Astrocyte (in vitro differentiated cells and primary cell): ENCODE results near the gene PLA2G3. TPM values are rescaled to one million over a fixed set of nuclear protein-coding genes. Genes with fewer than 3 reads are reported as not detected.

Experiments used
- DNase-seq: peaks from one replicate; pipeline ENCODE4 v3.0.0-alpha.2; 2010; ENCODE audit warnings: low read depth
- FAIRE-seq: peaks from 2 replicates; lab custom pipeline; 2011; peaks lifted over from hg19 to GRCh38; lab: Jason Lieb, UNC
- H2AFZ ChIP-seq: 2 replicates; pipeline ENCODE4 v1.6.0; 2012; ENCODE audit warnings: low read depth, low read length, inconsistent platforms
- H3K27ac ChIP-seq: 2 replicates; pipeline ENCODE4 v1.5.1; 2011; ENCODE audit warnings: low read depth, low read length, inconsistent platforms
- H3K27me3 ChIP-seq: 2 replicates; pipeline ENCODE4 v1.6.0; 2011; ENCODE audit warnings: low read length, inconsistent platforms; ENCODE audit not compliant: insufficient read depth
- H3K36me3 ChIP-seq: 2 replicates; pipeline ENCODE4 v1.5.1; 2011; ENCODE audit warnings: low read length, inconsistent platforms; ENCODE audit not compliant: insufficient read depth
- H3K4me1 ChIP-seq: 2 replicates; pipeline ENCODE4 v1.5.1; 2011; ENCODE audit warnings: low read length, inconsistent platforms; ENCODE audit not compliant: insufficient read depth
- H3K4me2 ChIP-seq: 2 replicates; pipeline ENCODE4 v1.6.0; 2012; ENCODE audit warnings: low read length, inconsistent platforms
- H3K4me3 ChIP-seq: 2 replicates; pipeline ENCODE4 v1.5.1; 2011; ENCODE audit warnings: low read depth, mild to moderate bottlenecking, low read length, inconsistent platforms; ENCODE audit not compliant: insufficient read depth
- H3K79me2 ChIP-seq: 2 replicates; pipeline ENCODE4 v1.6.0; 2012; ENCODE audit warnings: mild to moderate bottlenecking, low read length, inconsistent platforms; ENCODE audit not compliant: insufficient read depth
- H3K9ac ChIP-seq: 2 replicates; pipeline ENCODE4 v1.6.0; 2012; ENCODE audit warnings: mild to moderate bottlenecking, low read length, inconsistent platforms
- H3K9me3 ChIP-seq: 2 replicates; pipeline ENCODE4 v1.5.1; 2012; ENCODE audit warnings: low read depth, mild to moderate bottlenecking, low read length, inconsistent platforms; ENCODE audit not compliant: insufficient read depth
- H4K20me1 ChIP-seq: 2 replicates; pipeline ENCODE4 v1.6.0; 2012; ENCODE audit warnings: low read length, inconsistent platforms; ENCODE audit not compliant: insufficient read depth
- H3K27ac Mint-ChIP-seq: one replicate; pipeline ENCODE4 v1.8.0; 2021; ENCODE audit warnings: mild to moderate bottlenecking, mixed read lengths; ENCODE audit not compliant: unreplicated experiment
- H3K27me3 Mint-ChIP-seq: one replicate; pipeline ENCODE4 v1.8.0; 2021; ENCODE audit warnings: low read depth, mixed read lengths; ENCODE audit not compliant: unreplicated experiment
- H3K36me3 Mint-ChIP-seq: one replicate; pipeline ENCODE4 v1.8.0; 2021; ENCODE audit warnings: low read depth, mixed read lengths; ENCODE audit not compliant: unreplicated experiment
- H3K4me1 Mint-ChIP-seq: one replicate; pipeline ENCODE4 v1.8.0; 2021; ENCODE audit warnings: low read depth, mixed read lengths; ENCODE audit not compliant: unreplicated experiment
- H3K4me3 Mint-ChIP-seq: one replicate; pipeline ENCODE4 v1.8.0; 2021; ENCODE audit warnings: mild to moderate bottlenecking, moderate library complexity, mixed read lengths; ENCODE audit not compliant: unreplicated experiment
- H3K9me3 Mint-ChIP-seq: one replicate; pipeline ENCODE4 v1.8.0; 2021; ENCODE audit warnings: mild to moderate bottlenecking, mixed read lengths; ENCODE audit not compliant: unreplicated experiment
- CTCF ChIP-seq: IDR thresholded peaks from 2 replicates; pipeline ENCODE4 v1.5.1; 2011; ENCODE audit warnings: low read depth, mild to moderate bottlenecking, inconsistent platforms, low read length, moderate library complexity; ENCODE audit not compliant: insufficient read depth
- EZH2 ChIP-seq: IDR thresholded peaks from 2 replicates; pipeline ENCODE4 v1.6.1; 2012; ENCODE audit warnings: mild to moderate bottlenecking, low read length, inconsistent platforms; ENCODE audit not compliant: insufficient read depth
- total RNA-seq: library from RNA; stranded (reverse); gene quantifications from 2 replicates; pipeline ENCODE4 v1.2.1, GENCODE V29; 2021

The PLA2G3 gene
- total RNA-seq, 1 donor from 2014 or later: not detected

DNA sequence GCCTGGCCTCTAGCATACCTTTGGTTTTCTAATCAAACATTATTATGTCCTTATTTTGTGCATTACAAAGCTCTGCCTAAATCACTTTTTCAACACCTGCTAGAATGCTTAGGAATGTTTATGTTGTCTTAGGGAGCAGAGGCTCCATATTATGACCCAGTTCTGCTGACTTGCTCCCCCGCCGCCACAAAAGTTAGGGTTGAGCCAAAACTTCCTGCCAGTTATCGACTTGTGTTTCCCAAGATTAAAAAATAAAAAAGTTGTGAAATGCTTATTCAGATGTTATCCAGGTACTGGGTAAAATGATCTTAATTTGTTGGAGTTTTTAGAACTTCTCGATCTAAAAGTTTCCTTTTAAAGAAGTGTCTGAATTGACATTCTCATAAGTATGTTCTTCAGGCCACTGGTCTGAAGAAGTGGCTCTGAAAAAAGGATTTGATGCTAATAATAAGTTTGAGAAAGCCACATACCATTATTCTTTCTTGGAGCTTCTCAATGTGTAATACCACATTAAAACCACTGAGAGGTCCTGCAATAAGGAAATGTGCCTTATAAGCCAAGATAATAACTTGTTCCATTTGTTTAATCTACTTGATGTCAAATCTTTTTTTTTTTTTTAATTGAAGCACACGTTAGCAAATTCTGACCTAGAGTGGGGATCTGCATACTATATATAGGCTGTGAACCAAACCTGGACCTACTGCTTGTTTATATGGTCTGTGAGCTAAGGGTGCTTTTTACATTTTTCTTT, 21.9 kb upstream of the PLA2G3 start:
- H3K9me3 ChIP-seq: no peaks in the 10 kb centered on the region
- no peak overlapping the region for H2AFZ ChIP-seq
- peak; percentile 30 for DNase-seq
- FAIRE-seq: no peak
- H3K4me2 ChIP-seq: peak overlapping the region; percentile 89
- H3K36me3 ChIP-seq: peaks cover 7% of the 10 kb centered on the region
- no peak overlapping the region for H3K4me3 ChIP-seq
- peaks cover 9% of the 10 kb centered on the region for H3K4me1 ChIP-seq
- no peak overlapping the region for H3K27ac ChIP-seq
- H3K9ac ChIP-seq: no peak overlapping the region
- peak overlapping the region; percentile 64 for H3K4me3 Mint-ChIP-seq
- peaks cover 15% of the 10 kb centered on the region for H3K4me1 Mint-ChIP-seq
- peaks cover 7% of the 10 kb centered on the region for H3K36me3 Mint-ChIP-seq
- no peaks in the 10 kb centered on the region for H3K27me3 ChIP-seq
- peaks cover 61% of the 10 kb centered on the region for H3K79me2 ChIP-seq
- peaks cover 5% of the 10 kb centered on the region for H3K9me3 Mint-ChIP-seq
- H4K20me1 ChIP-seq: peaks cover 11% of the 10 kb centered on the region
- H3K27ac Mint-ChIP-seq: no peak overlapping the region
- H3K27me3 Mint-ChIP-seq: peaks cover 12% of the 10 kb centered on the region
- TF ChIP-seq EZH2: no peak

DNA sequence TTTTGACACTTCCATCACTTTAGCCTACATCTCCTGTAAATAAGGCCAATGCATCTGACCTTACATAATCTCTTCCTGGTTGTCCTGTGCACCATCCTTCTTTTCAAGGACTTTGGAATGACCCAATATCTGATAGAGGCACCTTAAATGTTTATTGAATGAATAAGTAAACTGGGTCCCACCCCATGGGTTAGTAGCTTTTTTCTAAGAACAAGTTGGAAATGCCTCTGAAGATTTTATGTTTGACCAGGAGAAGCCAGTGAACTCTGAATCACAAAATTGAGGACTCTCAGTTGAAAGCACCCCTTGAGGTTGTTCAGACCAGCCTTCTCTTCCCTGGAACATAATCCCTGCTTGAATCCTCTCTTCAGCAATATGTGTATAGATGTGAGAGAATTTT, 21.1 kb upstream of the PLA2G3 start:
- Histone ChIP-seq H3K27ac (no peak overlapping the region), H3K36me3 (peaks cover 7% of the 10 kb centered on the region), H3K79me2 (peaks cover 56% of the 10 kb centered on the region), H3K4me2 (peak overlapping the region; percentile 89), H3K4me1 (peaks cover 9% of the 10 kb centered on the region), H3K9me3 (no peaks in the 10 kb centered on the region), H2AFZ (no peak overlapping the region), H3K9ac (peak overlapping the region; percentile 92), H4K20me1 (peaks cover 11% of the 10 kb centered on the region), H3K27me3 (no peaks in the 10 kb centered on the region), H3K4me3 (peak overlapping the region; percentile 94)
- Mint-ChIP-seq H3K27me3 (peaks cover 12% of the 10 kb centered on the region), H3K4me1 (peaks cover 15% of the 10 kb centered on the region), H3K36me3 (peaks cover 6% of the 10 kb centered on the region), H3K27ac (no peak overlapping the region), H3K4me3 (peak overlapping the region; percentile 99), H3K9me3 (peaks cover 5% of the 10 kb centered on the region)
- FAIRE-seq (no peak), DNase-seq (no peak)
- TF ChIP-seq EZH2: no peak
- TF ChIP-seq CTCF: no peak

DNA sequence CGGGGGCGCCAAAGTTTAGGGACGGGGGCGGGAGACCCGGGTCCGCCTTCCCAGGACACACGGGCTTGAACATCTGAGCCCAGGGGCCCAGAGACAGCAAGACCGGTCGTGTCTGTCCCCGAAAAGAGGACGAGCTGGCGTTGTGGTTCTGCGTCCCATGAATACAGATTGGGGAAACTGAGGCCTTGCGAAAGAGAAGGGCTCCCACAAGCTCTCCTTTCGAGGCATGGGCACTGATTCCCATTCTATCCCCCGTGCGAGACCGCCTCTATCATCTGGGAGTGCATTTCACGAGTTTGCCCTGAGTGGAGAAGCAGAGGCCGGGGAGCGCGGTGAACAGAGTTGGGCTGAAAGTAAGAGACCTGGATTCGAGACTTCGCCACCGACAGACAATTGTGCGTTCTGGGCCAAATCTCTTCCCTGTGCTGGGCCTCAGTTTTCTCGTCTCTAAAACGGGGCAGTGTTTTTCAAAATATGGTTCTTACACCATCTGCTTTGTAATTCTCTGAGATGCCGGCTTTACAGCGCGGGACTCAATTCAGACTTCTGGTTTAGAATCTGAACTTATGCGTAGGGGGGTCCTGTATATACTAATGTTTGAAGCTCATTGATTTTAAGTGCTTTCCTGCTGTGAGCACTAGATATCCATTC, 20.1 kb upstream of the PLA2G3 start:
- Histone ChIP-seq H3K9ac (peak overlapping the region; percentile 92), H4K20me1 (peaks cover 8% of the 10 kb centered on the region), H3K9me3 (no peaks in the 10 kb centered on the region), H3K27me3 (no peaks in the 10 kb centered on the region), H3K4me2 (peak overlapping the region; percentile 89), H3K36me3 (peaks cover 2% of the 10 kb centered on the region), H3K27ac (peak overlapping the region; percentile 76), H3K4me3 (peak overlapping the region; percentile 94), H2AFZ (peak overlapping the region; percentile 81), H3K79me2 (peaks cover 46% of the 10 kb centered on the region), H3K4me1 (peaks cover 14% of the 10 kb centered on the region)
- Mint-ChIP-seq H3K27ac (peak overlapping the region; percentile 98), H3K27me3 (peaks cover 12% of the 10 kb centered on the region), H3K9me3 (peaks cover 5% of the 10 kb centered on the region), H3K4me3 (peak overlapping the region; percentile 99), H3K36me3 (peaks cover 2% of the 10 kb centered on the region), H3K4me1 (peaks cover 19% of the 10 kb centered on the region)
- TF ChIP-seq EZH2 (no peak), CTCF (no peak)
- no peak for FAIRE-seq
- peak; percentile 14 for DNase-seq
